K562 (cell line): ENCODE results near the gene EYA4. TPM values are rescaled to one million over a fixed set of nuclear protein-coding genes. Genes with fewer than 3 reads are reported as not detected.

Source experiments
- ATAC-seq: fragments of 200-7000 bp; cut with Tn5 transposase; 3 replicates; pipeline ENCODE4 v1.9.1; 2020; ENCODE audit warnings: moderate library complexity
- BruUV-seq: library from RNA; stranded (reverse); fragments of 400-500 nt; replicated peaks from 2 replicates; lab custom pipeline; 2021; lab: Mats Ljungman, UMichigan
- CTCF ChIA-PET: fragments of 300-600 bp; formaldehyde crosslinking; extraction: SDS; loops from one replicate; lab custom pipeline; 2021; ENCODE audit warnings: low intra/inter-chr PET ratio; lab: Yijun Ruan, JAX
- POLR2A ChIA-PET: fragments of 300-600, 350-650 bp; sonication (Branson Sonifier 250); formaldehyde crosslinking; extraction: SDS; loops from one replicate; lab custom pipeline; 2021; ENCODE audit warnings: antibody characterized with exemption, inconsistent platforms; lab: Yijun Ruan, JAX
- DNase-seq, 4 experiments: peaks; one replicate each; pipeline versions ENCODE4 v3.0.0 to v3.0.0-alpha.2; 2011 to 2018; ENCODE audit warnings: low spot score in 3 of 4, mixed read lengths in 3 of 4; ENCODE audit errors: extremely low read depth in 1 of 4
- FAIRE-seq: peaks from 2 replicates; lab custom pipeline; 2011; peaks lifted over from hg19 to GRCh38; lab: Jason Lieb, UNC
- H2AFZ ChIP-seq: 2 replicates; pipeline ENCODE4 v1.6.0; 2011; ENCODE audit warnings: low read depth, low read length, control low read depth, inconsistent platforms
- H3K27ac ChIP-seq: fragments of 200-600 bp; 3 replicates; pipeline ENCODE4 v1.8.0; 2011; ENCODE audit warnings: low read depth, mild to moderate bottlenecking, control low read depth, inconsistent platforms, low read length, moderate library complexity, mixed read lengths; ENCODE audit errors: extremely low read depth
- H3K27me3 ChIP-seq, 2 experiments: fragments of 300-600 bp in 1 of 2; 2 replicates in 1 of 2; 3 replicates in 1 of 2; pipeline versions ENCODE4 v1.6.0 to v1.8.0; 2011; ENCODE audit warnings: inconsistent platforms in 2 of 2, low read length in 2 of 2, mild to moderate bottlenecking in 1 of 2, mixed read lengths in 1 of 2, moderate library complexity in 1 of 2; ENCODE audit not compliant: control insufficient read depth in 2 of 2, insufficient read depth in 2 of 2
- H3K36me3 ChIP-seq: fragments of 300-600 bp; 3 replicates; pipeline ENCODE4 v1.8.0; 2011; ENCODE audit warnings: mild to moderate bottlenecking, low read length, inconsistent platforms; ENCODE audit not compliant: control insufficient read depth, insufficient read depth
- H3K4me1 ChIP-seq, 2 experiments: fragments of 200-600 bp in 1 of 2; replicated peaks in 1 of 2; 2 replicates in 1 of 2; 3 replicates in 1 of 2; pipeline versions ENCODE4 v1.5.1 to v1.8.0; 2011; ENCODE audit warnings: inconsistent platforms in 2 of 2, low read length in 2 of 2, mild to moderate bottlenecking in 1 of 2, mixed read lengths in 1 of 2, moderate library complexity in 1 of 2; ENCODE audit not compliant: control insufficient read depth in 2 of 2, insufficient read depth in 2 of 2
- H3K4me2 ChIP-seq: 2 replicates; pipeline ENCODE4 v1.6.1; 2011; ENCODE audit warnings: low read length, control low read depth, inconsistent platforms, mixed read lengths; ENCODE audit not compliant: insufficient read depth
- H3K4me3 ChIP-seq: fragments of 200-600 bp; sonication (generic), shearing (Covaris generic); 2 replicates; pipeline ENCODE4 v1.5.1; 2016; ENCODE audit warnings: control low read depth, inconsistent platforms
- H3K79me2 ChIP-seq: fragments of 200-600 bp; 3 replicates; pipeline ENCODE4 v1.8.0; 2011; ENCODE audit warnings: low read length, inconsistent platforms; ENCODE audit not compliant: control insufficient read depth, insufficient read depth
- H3K9ac ChIP-seq, 2 experiments: 2 replicates each; pipeline versions ENCODE4 v1.6.0 to v1.6.1; 2011; ENCODE audit warnings: low read depth in 2 of 2, low read length in 2 of 2, control low read depth in 1 of 2, inconsistent platforms in 1 of 2, mild to moderate bottlenecking in 1 of 2, mixed read lengths in 1 of 2; ENCODE audit not compliant: insufficient read depth in 1 of 2
- H3K9me1 ChIP-seq: one replicate; pipeline ENCODE4 v1.6.0; 2011; ENCODE audit warnings: inconsistent platforms, mild to moderate bottlenecking, low read length, moderate library complexity; ENCODE audit not compliant: control insufficient read depth, insufficient read depth
- H3K9me3 ChIP-seq: replicated peaks from 2 replicates; pipeline ENCODE4 v1.5.1; 2011; ENCODE audit warnings: low read depth, low read length, inconsistent platforms; ENCODE audit not compliant: control insufficient read depth, insufficient read depth
- H4K20me1 ChIP-seq: replicated peaks from 2 replicates; pipeline ENCODE4 v1.6.1; 2011; ENCODE audit warnings: low read length, inconsistent platforms, mixed read lengths; ENCODE audit not compliant: control insufficient read depth, insufficient read depth
- ASH1L ChIP-seq: fragments of 450-650 bp; IDR thresholded peaks from 2 replicates; pipeline ENCODE4 v1.6.1; 2018; ENCODE audit warnings: borderline replicate concordance, mild to moderate bottlenecking, low read depth; ENCODE audit not compliant: partially characterized antibody
- BMI1 ChIP-seq: fragments of 150-350 bp; IDR thresholded peaks from 2 replicates; pipeline ENCODE4 v1.6.1; 2014; ENCODE audit warnings: low read length
- CGGBP1 ChIP-seq: fragments of 250-450 bp; sonication (Bioruptor Pico); IDR thresholded peaks from 2 replicates; pipeline ENCODE4 v1.9.0; 2021; ENCODE audit warnings: mild to moderate bottlenecking
- HDAC6 ChIP-seq: IDR thresholded peaks from 2 replicates; pipeline ENCODE4 v1.6.1; 2012; ENCODE audit warnings: low read depth, mild to moderate bottlenecking, control low read depth, inconsistent platforms, low read length, moderate library complexity
- KLF10 ChIP-seq: fragments of 250-450 bp; sonication (Bioruptor Pico); IDR thresholded peaks from 2 replicates; pipeline ENCODE4 v1.6.1; 2021; ENCODE audit warnings: matching md5 sums
- NR2C1 ChIP-seq, 2 experiments: fragments of 450-650 bp; IDR thresholded peaks; 2 replicates each; pipeline ENCODE4 v1.6.1; 2017; ENCODE audit warnings: mild to moderate bottlenecking in 2 of 2, antibody characterized with exemption in 1 of 2, inconsistent platforms in 1 of 2, missing compliant biosample characterization in 1 of 2, missing genetic modification characterization in 1 of 2
- RFX1 ChIP-seq: fragments of 450-650 bp; IDR thresholded peaks from 2 replicates; pipeline ENCODE4 v1.6.1; 2016; ENCODE audit warnings: mild to moderate bottlenecking, moderate library complexity
- SNRNP70 ChIP-seq: fragments of 200-400 bp; formaldehyde crosslinking; optimal IDR thresholded peaks from 2 replicates; pipeline ENCODE3; 2017; ENCODE audit warnings: low read depth, low read length
- SREBF1 ChIP-seq: fragments of 150-350 bp; IDR thresholded peaks from 2 replicates; pipeline ENCODE4 v1.6.1; 2014; ENCODE audit warnings: antibody characterized with exemption, low read depth, low read length, borderline replicate concordance
- STAG1 ChIP-seq: sonication (generic); formaldehyde crosslinking; IDR thresholded peaks from 2 replicates; pipeline ENCODE4 v1.5.0; 2020; ENCODE audit warnings: missing genetic modification reagents, borderline replicate concordance
- STAT5B ChIP-seq: fragments of 250-450 bp; sonication (Bioruptor Pico); IDR thresholded peaks from 2 replicates; pipeline ENCODE4 v1.8.0; 2021; ENCODE audit warnings: mild to moderate bottlenecking, inconsistent platforms
- TCF3 ChIP-seq: sonication (generic); formaldehyde crosslinking; IDR thresholded peaks from 2 replicates; pipeline ENCODE4 v1.4.0; 2020; ENCODE audit warnings: mild to moderate bottlenecking, missing genetic modification reagents
- WHSC1 ChIP-seq: IDR thresholded peaks from one replicate; pipeline ENCODE4 v1.6.1; 2012; ENCODE audit warnings: low read length, control low read depth, inconsistent platforms
- ZNF280A ChIP-seq: fragments of 450-650 bp; IDR thresholded peaks from 2 replicates; pipeline ENCODE4 v1.6.1; 2018; ENCODE audit warnings: mild to moderate bottlenecking, low read depth; ENCODE audit not compliant: partially characterized antibody
- ZNF311 ChIP-seq: fragments of 250-450 bp; sonication (Bioruptor Pico); IDR thresholded peaks from 2 replicates; pipeline ENCODE4 v1.4.0; 2020; ENCODE audit warnings: mild to moderate bottlenecking, moderate library complexity
- ZNF785 ChIP-seq: fragments of 250-450 bp; sonication (Bioruptor Pico); IDR thresholded peaks from 2 replicates; pipeline ENCODE4 v1.4.0; 2020; ENCODE audit warnings: mild to moderate bottlenecking
- WGBS: fragments of 100-300 bp; shearing (Covaris generic); methylation state at CpG from one replicate; pipeline ENCODE4 v1.1.6; 2016; ENCODE audit warnings: low coverage, mixed read lengths; ENCODE audit not compliant: insufficient coverage; ENCODE audit errors: missing lambda C conversion rate; 5-methylcytosine and 5-hydroxymethylcytosine counted together
- in situ Hi-C: fragments of 300-500 bp; cut with MboI; formaldehyde crosslinking; loops from 4 replicates; pipeline ENCODE4 v1.15.0; 2018; ENCODE audit warnings: inconsistent platforms, mixed read lengths
- intact Hi-C: fragments of 100-400 bp; cut with micrococcal nuclease; formaldehyde crosslinking; loops from 2 replicates; pipeline ENCODE4 v1.14.2; 2022
- polyA plus RNA-seq, 8 experiments: library from polyadenylated mRNA; depleted of rRNA in 4 of 8; stranded (reverse) in 5 of 8; unstranded in 3 of 8; fragments of >200 nt; fragmentation: Nextera tagmentation in 2 of 8; fragmentation: Illumina TruSeq in 1 of 8; extraction: Ambion mirVana in 2 of 8; extraction: Trizol in 1 of 8; gene quantifications; 2 replicates each; pipeline versions ENCODE4 v1.2.1 to v1.2.3, GENCODE V29; 2011 to 2014; ENCODE audit warnings: inconsistent platforms in 1 of 8, missing spikeins in 1 of 8
- total RNA-seq, 7 experiments: library from RNA; depleted of rRNA in 6 of 7; stranded (reverse); fragments of >200 nt in 6 of 7; fragmentation: Illumina TruSeq in 2 of 7; extraction: Trizol in 2 of 7; gene quantifications; 2 replicates each; pipeline versions ENCODE4 v1.2.1 to v1.2.3, GENCODE V29; 2011 to 2021; ENCODE audit warnings: low replicate concordance in 1 of 7

EYA4 gene
- total and polyA plus RNA-seq, 9 of the 15 experiments (the other 6 are each of a cell fraction or from before 2014, with no cell fraction given), result 0.03 to 0.04 TPM; not detected in 7

- TF ChIP-seq WHSC1 (no peak), STAG1 (CRISPR knock-in tag) (no peak), ZNF280A (no peak), STAT5B (CRISPR knock-in tag) (no peak), SREBF1 (no peak), BMI1 (no peak), ZNF311 (CRISPR knock-in tag) (no peak)
These were observed 70.8 kb downstream of the EYA4 start (continued) for GRCh38 chr6:133312006-133312405.

GRCh38 chr6:133313068-133313467 lies 71.9 kb downstream of the EYA4 start:
- BruUV-seq, result no TSS peak
- FAIRE-seq, result no peak
- POLR2A ChIA-PET, result no interaction called here

More at GRCh38 chr6:133313068-133313467, 71.9 kb downstream of the EYA4 start:
- H3K9me1 ChIP-seq, result no peaks in the 10 kb centered on the region
- no peak overlapping the region for H2AFZ ChIP-seq
- no peak overlapping the region for H3K4me3 ChIP-seq
- WGBS, result 0% methylated on average over 1 of the region's 1 CpG
- CTCF ChIA-PET, result no interaction called here
- no peaks in the 10 kb centered on the region for H3K79me2 ChIP-seq
- no peak for TF ChIP-seq HDAC6
- TF ChIP-seq CGGBP1, result no peak
- TF ChIP-seq NR2C1 (IDR thresholded peaks at IDR 0.05), result no peak
- TF ChIP-seq NR2C1 (tag; IDR thresholded peaks at IDR 0.05), result no peak
- TF ChIP-seq ASH1L, result no peak
- TF ChIP-seq TCF3 (CRISPR knock-in tag), result no peak
- TF ChIP-seq ZNF785 (CRISPR knock-in tag), result no peak
- no peak for TF ChIP-seq KLF10 (CRISPR knock-in tag)
- TF ChIP-seq RFX1, result no peak
- no peak for TF ChIP-seq SNRNP70
- H3K9me3 ChIP-seq, result no peaks in the 10 kb centered on the region
- no peaks in the 10 kb centered on the region for H3K27me3 ChIP-seq
- no peaks in the 10 kb centered on the region for H3K36me3 ChIP-seq
- DNase-seq (no peak), ATAC-seq (no peak)
- in situ Hi-C loops (no loop called here), intact Hi-C loops (no loop called here)
- no peaks in the 10 kb centered on the region for H3K4me1 ChIP-seq
- H3K4me2 ChIP-seq, result no peak overlapping the region
- H3K9ac ChIP-seq, result no peak overlapping the region
- H4K20me1 ChIP-seq, result no peaks in the 10 kb centered on the region
- no peak overlapping the region for H3K27ac ChIP-seq
